Heart right ventricle (tissue), 16 donors: ENCODE data around the gene DIP2C. TPM values are rescaled to one million over a fixed set of nuclear protein-coding genes. Genes with fewer than 3 reads are reported as not detected.
A peak's percentile ranks its signal among the peaks of the same experiment; 100 is the strongest.

Source experiments
- ATAC-seq, 8 donors: fragments of 200-7000 bp; cut with Tn5 transposase; one replicate each; pipeline ENCODE4 v1.9.1; 2020; ENCODE audit warnings: mild to moderate bottlenecking in 8 of 8, moderate library complexity in 8 of 8, moderate number of reproducible peaks in 1 of 8
- DNase-seq, 2 donors: peaks; one replicate each; pipeline ENCODE4 v3.0.0-alpha.2; 2020
- H3K27ac ChIP-seq, 10 donors: fragments of 200-600 bp; sonication (generic) in 2 of 10; one replicate each; pipeline versions ENCODE4 v1.5.0 to v1.8.0; 2020 to 2022; ENCODE audit warnings: mild to moderate bottlenecking in 3 of 10
- H3K27me3 ChIP-seq, 7 donors: fragments of 200-600 bp; one replicate each; pipeline ENCODE4 v1.8.0; 2021 to 2022; ENCODE audit warnings: mild to moderate bottlenecking in 2 of 7
- H3K36me3 ChIP-seq, 9 donors: fragments of 200-600 bp; sonication (generic) in 1 of 9; one replicate each; pipeline versions ENCODE4 v1.5.0 to v1.8.0; 2020 to 2022; ENCODE audit warnings: mild to moderate bottlenecking in 2 of 9
- H3K4me1 ChIP-seq, 9 donors: fragments of 200-600 bp; sonication (generic) in 1 of 9; one replicate each; pipeline versions ENCODE4 v1.5.0 to v1.8.0; 2020 to 2022; ENCODE audit warnings: mild to moderate bottlenecking in 4 of 9
- H3K4me3 ChIP-seq, 10 donors: fragments of 200-600 bp; sonication (generic) in 2 of 10; one replicate each; pipeline versions ENCODE4 v1.5.0 to v1.8.0; 2020 to 2022; ENCODE audit warnings: mild to moderate bottlenecking in 7 of 10, moderate library complexity in 2 of 10
- H3K9me3 ChIP-seq, 11 donors: fragments of 200-600 bp in 10 of 11; sonication (generic) in 2 of 11; one replicate each; pipeline versions ENCODE4 v1.5.0 to v1.8.0; 2013 to 2022; ENCODE audit warnings: mild to moderate bottlenecking in 2 of 11, control low read depth in 1 of 11, moderate library complexity in 1 of 11
- CTCF ChIP-seq, 9 donors: fragments of 200-600 bp; sonication (generic) in 2 of 9; IDR thresholded peaks; one replicate each; pipeline versions ENCODE4 v1.5.0 to v1.8.0; 2021 to 2022; ENCODE audit warnings: antibody characterized with exemption in 9 of 9, mild to moderate bottlenecking in 5 of 9, moderate library complexity in 1 of 9
- WGBS, 2 donors: extraction: QIAGEN DNeasy Blood & Tissue Kit; methylation state at CpG; one replicate each; pipeline ENCODE4 v1.1.7; 2013; ENCODE audit warnings: inconsistent platforms in 1 of 2; 5-methylcytosine and 5-hydroxymethylcytosine counted together
- intact Hi-C, 10 donors: fragments of 100-400 bp; cut with DNase I; formaldehyde crosslinking; loops; one replicate each; pipeline versions ENCODE4 v1.11.1 to v1.14.2; 2022
- polyA plus RNA-seq, 2 donors: library from polyadenylated mRNA; stranded (reverse); fragments of 200-250 nt; gene quantifications; one replicate each; pipeline ENCODE4 v1.2.3, GENCODE V29; 2013
- total RNA-seq, 10 donors: library from RNA; stranded (reverse); fragmentation: NEBNext Ultra II Directional in 3 of 10; extraction: Animal tissue kit (Norgen Biotek cat#: 25700) in 3 of 10; gene quantifications; one replicate each; pipeline versions ENCODE4 v1.2.1 to v1.2.4, GENCODE V29; 2021 to 2023
- donor health status: Arrhythmogenic right ventricular cardiomyopathy.
- donor health status: ischemic (EF 13 %, LVEDD 7.1; RV severe dilation, severe dysfunction).
- donor health status: healthy with polysubstance abuse.
- donor health status: DM: no; HTN: yes; CAD: no.
- donor health status: DM: no; HTN: no; CAD: no.
- donor health status: ischemic (EF 25% LVEDD 6.9; RV normal size, moderate dysfunction).
- donor health status: ischemic (EF 25% LVEDD 5.7; RV mildly dilated, moderate dysfunction).
- donor health status: healthy.
- donor health status: DM: yes; HTN: yes; CAD: no.
- donor health status: Ischemic cardiomyopathy.
- donor health status: ischemic (EF 35%, LVEDD 5.7; RV mildly dilated, moderate dysfunction).
- donor health status: nonischemic (EF 11% LVEDD 7.7; RV severe dilation, severe dysfunction).
- donor health status: DM: yes; HTN: yes; CAD: no.
- donor health status: PGD.
- donor health status: ischemic (EF 29% LVEDD 5.4; RV normal size, mild dysfunction).
- donor health status: nonischemic (EF 23%, LVEDD 6.1; RV moderate dilation, normal function).

The DIP2C gene
- total and polyA plus RNA-seq, 12 donors: 7.1 to 48.2 (median 33.7) TPM

- Histone ChIP-seq H3K27ac (no peak overlapping the region), H3K4me3 (no peak overlapping the region), H3K27me3 (no peaks in the 10 kb centered on the region), H3K4me1 (peaks cover 2 to 60% (median 38%) of the 10 kb centered on the region in 9 donors), H3K36me3 (no peaks in the 10 kb centered on the region), H3K9me3 (no peaks in the 10 kb centered on the region)
- TF ChIP-seq CTCF (IDR thresholded peaks at IDR 0.05): no peak
- 92 to 95% methylated on average over 15 of the region's 15 CpGs for WGBS, 2 donors
- DNase-seq: no peak
- no peak for ATAC-seq
- intact Hi-C loops: no loop called here
Observed at GRCh38 chr10:652233-652632, 37.2 kb downstream of the DIP2C start.

- H3K27ac ChIP-seq: peak overlapping the region in 1 of 10 donors; percentile 29
- no peaks in the 10 kb centered on the region for H3K36me3 ChIP-seq
- WGBS, 2 donors: 93 to 94% methylated on average over 12 of the region's 12 CpGs
- no peak for ATAC-seq
- no peak overlapping the region for H3K4me3 ChIP-seq
- no peak for TF ChIP-seq CTCF (IDR thresholded peaks at IDR 0.05)
- H3K27me3 ChIP-seq: no peaks in the 10 kb centered on the region
- H3K9me3 ChIP-seq: no peaks in the 10 kb centered on the region
- DNase-seq: no peak
- intact Hi-C loops: no loop called here
- peaks cover 2 to 60% (median 38%) of the 10 kb centered on the region in 9 donors for H3K4me1 ChIP-seq
Observed at GRCh38 chr10:651692-652091, 37.8 kb downstream of the DIP2C start.

- Histone ChIP-seq H3K4me3 (peak overlapping the region in 7 of 10 donors; percentile 20 to 41 (median 39)), H3K36me3 (no peaks in the 10 kb centered on the region), H3K4me1 (peaks cover 2 to 60% (median 38%) of the 10 kb centered on the region in 9 donors), H3K27me3 (no peaks in the 10 kb centered on the region), H3K9me3 (peaks cover 0 to 3% (median 0%) of the 10 kb centered on the region in 11 donors), H3K27ac (peak overlapping the region in 8 of 10 donors; percentile 45 to 76 (median 68))
- ATAC-seq (peak in 7 of 8 donors; percentile 36 to 69 (median 45)), DNase-seq (no peak)
- WGBS, 2 donors: 55 to 68% methylated on average over 20 of the region's 20 CpGs
- no peak for TF ChIP-seq CTCF (IDR thresholded peaks at IDR 0.05)
- intact Hi-C loops: no loop called here
Observed at GRCh38 chr10:650886-651615, 38.4 kb downstream of the DIP2C start.

GRCh38 chr10:650441-650851, 39.0 kb downstream of the DIP2C start:
- H3K36me3 ChIP-seq: no peaks in the 10 kb centered on the region
- TF ChIP-seq CTCF (IDR thresholded peaks at IDR 0.05): no peak
- H3K4me1 ChIP-seq: peaks cover 2 to 60% (median 38%) of the 10 kb centered on the region in 9 donors
- WGBS, 2 donors: 51 to 52% methylated on average over 10 of the region's 10 CpGs
- H3K9me3 ChIP-seq: peaks cover 0 to 9% (median 0%) of the 10 kb centered on the region in 11 donors
- ATAC-seq: peak in 7 of 8 donors; percentile 26 to 64 (median 39)
- DNase-seq: no peak
- H3K4me3 ChIP-seq: peak overlapping the region in 8 of 10 donors; percentile 20 to 41 (median 36)
- intact Hi-C loops: no loop called here
- no peaks in the 10 kb centered on the region for H3K27me3 ChIP-seq
- H3K27ac ChIP-seq: peak overlapping the region in 8 of 10 donors; percentile 45 to 76 (median 68)
